ENCODE data around the gene KRTAP7-1.

Gene KRTAP7-1, protein sequence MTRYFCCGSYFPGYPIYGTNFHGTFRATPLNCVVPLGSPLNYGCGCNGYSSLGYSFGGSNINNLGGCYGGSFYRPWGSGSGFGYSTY
- 0 reads per million in 2 donors for total RNA-seq

DNA sequence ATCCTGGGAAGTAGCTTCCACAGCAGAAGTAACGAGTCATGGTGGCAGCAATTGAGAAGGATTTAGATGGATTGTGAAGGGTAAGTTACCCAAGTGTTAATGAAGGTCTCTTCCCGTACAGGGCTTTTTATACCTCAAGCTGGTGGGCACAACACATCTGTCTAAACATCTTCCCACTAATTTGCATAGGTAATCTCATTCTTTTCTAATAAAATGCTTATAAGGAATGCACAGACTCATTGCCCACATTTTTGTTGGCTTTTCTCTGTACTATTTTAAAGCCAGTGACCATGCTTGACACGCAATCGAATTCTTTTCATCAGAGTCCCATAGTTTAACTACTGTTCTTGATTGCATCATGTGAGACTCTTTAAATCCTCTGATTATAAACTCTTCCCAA lies at the start of gene KRTAP7-1:
Gene KRTAP7-1, minus strand, starts transcription at position 101 of the 400 bp plus-strand sequence. Its CDS starts 61 bp downstream, at position 40.
- DNase-seq: no peak

GRCh38 chr21:30874526-30874925 lies 45.0 kb upstream of the KRTAP7-1 start:
- no peak for DNase-seq

GRCh38 chr21:30847627-30848500 lies 18.3 kb upstream of the KRTAP7-1 start:
- no peak for DNase-seq

GRCh38 chr21:30842990-30843389 lies 13.4 kb upstream of the KRTAP7-1 start:
- DNase-seq: no peak

DNA sequence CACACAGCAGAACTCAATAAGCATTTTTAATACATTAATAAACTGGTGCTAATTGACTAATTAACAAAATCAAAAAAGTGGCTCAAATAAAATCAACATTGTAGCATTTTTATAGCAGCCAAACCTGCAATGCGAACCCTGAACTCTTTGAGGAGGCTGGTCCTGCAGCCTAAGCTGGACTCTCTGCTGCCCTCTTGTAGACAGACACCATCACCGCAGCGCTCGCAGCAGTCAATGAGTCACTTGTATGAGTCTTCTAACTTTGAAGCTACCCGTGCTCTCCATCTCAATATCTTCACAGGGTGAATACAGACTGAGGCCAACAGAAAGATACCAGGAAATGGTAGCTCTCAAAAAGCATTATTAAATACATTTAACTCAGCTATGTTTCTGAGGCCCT lies 9.7 kb upstream of the KRTAP7-1 start:
- DNase-seq: peak in 2 of 5 experiments; percentile 9 to 82

DNA sequence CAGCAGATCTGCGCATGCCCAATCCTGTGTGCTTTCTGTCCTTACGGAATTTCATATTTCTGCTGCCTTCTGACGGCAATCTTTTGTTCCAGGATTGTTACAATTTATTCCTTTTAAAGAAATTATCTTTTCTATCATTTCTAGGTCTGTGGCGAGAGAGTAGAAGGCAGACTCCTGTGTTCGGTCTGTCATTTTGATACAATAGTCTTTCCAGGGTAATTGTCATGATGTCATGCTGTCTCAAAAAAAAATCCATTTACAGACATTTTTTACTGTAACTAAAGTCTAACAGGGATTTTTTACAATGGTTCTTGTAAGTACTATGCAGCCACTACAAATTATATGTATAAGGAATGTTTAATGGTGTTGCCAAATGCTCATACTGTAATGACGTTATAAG lies 9.0 kb upstream of the KRTAP7-1 start:
- no peak for DNase-seq

DNA sequence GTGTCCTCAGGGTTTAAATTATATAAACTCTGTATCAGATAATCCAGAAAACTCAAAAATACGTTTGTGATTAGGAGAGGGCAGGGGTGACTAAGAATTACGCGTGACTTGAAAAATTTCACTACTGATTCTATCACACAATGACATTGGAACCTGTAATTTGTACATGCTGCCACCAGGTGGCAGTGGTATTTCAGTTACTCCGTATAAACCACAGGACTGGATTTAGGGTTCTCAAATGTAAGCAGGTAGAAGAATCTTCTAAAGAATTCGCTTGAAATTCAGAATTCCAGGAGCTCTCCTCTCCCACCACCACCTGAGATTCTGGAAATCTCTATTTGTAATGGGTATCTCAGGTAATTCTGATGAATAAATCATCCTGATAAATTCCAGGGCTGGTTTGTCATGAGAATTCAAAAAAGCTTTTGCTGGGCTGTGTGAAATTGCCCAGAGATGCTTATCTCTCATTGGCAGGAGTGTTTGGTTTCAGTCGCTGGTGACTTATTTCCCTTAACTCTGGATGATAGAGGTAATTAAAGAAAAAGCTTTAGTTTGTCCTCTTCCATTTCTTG lies 1.7 kb upstream of the KRTAP7-1 start:
- DNase-seq: peak in 3 of 5 experiments; percentile 7 to 57 (median 11)

GRCh38 chr21:30818837-30819610 lies 10.5 kb downstream of the KRTAP7-1 start:
- DNase-seq: peak in 1 of 5 experiments; percentile 98

DNA sequence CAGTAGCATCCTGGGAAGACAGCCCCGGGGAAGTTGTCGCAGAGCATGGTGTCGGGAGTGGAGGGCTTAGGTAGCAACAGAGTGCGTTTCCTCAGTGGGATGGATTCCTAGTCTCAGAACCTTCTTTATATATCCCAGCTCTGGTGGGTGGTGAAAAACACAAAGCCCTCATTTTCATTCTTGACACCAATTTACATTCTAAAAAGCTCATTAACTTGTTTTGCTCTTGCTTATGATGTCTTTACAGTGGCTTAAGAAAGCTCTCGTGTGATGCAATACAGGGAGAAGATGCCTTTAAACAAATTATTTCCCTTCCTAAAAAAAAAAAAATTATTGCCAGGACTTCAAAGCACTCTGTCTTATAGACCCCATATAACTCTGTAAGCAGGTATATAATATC lies 16.4 kb downstream of the KRTAP7-1 start, which contains the start of gene KRTAP8-1:
Gene KRTAP8-1, minus strand, starts transcription at position 101 of the 400 bp plus-strand sequence. Its CDS starts 54 bp downstream, at position 47.
- no peak for DNase-seq

DNA sequence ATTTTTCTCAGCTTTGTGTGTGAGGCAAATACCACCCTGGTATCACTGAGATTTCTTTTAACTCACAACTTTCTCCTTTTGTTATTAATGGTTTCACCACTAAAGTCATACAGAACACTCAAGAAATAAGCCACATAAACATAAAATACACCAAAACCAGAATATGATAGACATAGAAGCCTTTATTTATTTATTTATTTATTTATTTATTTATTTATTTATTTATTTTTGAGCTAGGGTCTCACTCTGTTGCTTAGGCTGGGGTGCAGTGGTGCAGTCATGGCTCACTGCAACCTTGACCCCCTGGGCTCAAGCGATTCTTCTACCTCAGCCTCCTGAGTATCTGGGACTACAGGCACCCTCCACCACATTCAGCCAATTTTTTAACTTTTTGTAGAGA lies 29.0 kb downstream of the KRTAP7-1 start:
- no peak for DNase-seq

DNA sequence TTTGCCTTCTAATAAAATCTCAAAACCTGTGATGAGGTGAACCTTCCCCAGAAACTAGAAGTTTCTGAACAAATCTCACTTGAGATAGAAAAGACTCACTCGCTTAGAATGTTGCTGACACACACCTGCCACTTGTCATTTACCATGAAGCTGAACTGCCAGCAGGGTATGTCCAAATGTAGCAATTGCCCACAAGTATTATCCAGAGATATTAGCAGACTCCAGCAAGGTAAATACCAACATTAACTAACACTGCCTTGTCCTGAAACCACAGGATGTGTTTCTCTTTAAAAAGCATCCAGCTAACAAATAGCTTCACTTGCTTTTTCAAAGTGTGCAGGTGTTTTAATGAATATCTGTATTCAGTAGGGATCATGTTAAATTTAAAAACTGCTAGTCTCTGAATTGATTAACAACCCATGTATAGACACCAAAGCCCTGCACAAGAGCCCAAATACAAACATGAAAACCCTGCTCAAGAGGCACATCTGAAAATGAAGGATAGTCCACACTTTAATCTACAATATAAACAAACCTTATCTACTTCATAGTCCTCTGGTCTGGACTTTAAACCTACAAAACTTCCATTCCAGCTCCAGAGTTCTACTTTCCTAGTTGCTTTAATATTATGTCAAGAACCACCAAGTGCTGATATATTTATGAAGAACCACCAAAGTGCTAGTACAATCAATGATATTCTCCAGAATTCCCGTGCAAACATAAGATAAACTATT lies 35.8 kb downstream of the KRTAP7-1 start:
- DNase-seq: no peak

GRCh38 chr21:30779249-30779648 lies 50.3 kb downstream of the KRTAP7-1 start:
- DNase-seq: no peak
